Measurements from ENCODE around the gene CTSS.
"Not testable (repeated sequence)": the region's sequence is repeated elsewhere in the genome, so short reads cannot be mapped to it uniquely, and the experiment has no call there.

The CTSS gene

GRCh38 chr1:150730130-150730721 lies 35.4 kb downstream of the CTSS start:
- Mint-ChIP-seq H3K9me3 (peaks cover 5% of the 10 kb centered on the region), H3K4me3 (no peak overlapping the region), H3K36me3 (ENCODE audit: low read depth) (peaks cover 5% of the 10 kb centered on the region), H3K27me3 (ENCODE audit: low read depth, poor library complexity) (peaks cover 6% of the 10 kb centered on the region), H3K4me1 (peaks cover 5% of the 10 kb centered on the region), H3K27ac (no peak overlapping the region)
- TF ChIP-seq CTCF (IDR thresholded peaks at IDR 0.05), result no peak
- no peak for DNase-seq

- Mint-ChIP-seq H3K27ac (no peak overlapping the region), H3K27me3 (ENCODE audit: low read depth, poor library complexity) (no peaks in the 10 kb centered on the region), H3K4me1 (no peaks in the 10 kb centered on the region), H3K9me3 (peaks cover 32% of the 10 kb centered on the region), H3K36me3 (ENCODE audit: low read depth) (peaks cover 6% of the 10 kb centered on the region), H3K4me3 (no peak overlapping the region)
- no peak for DNase-seq
- TF ChIP-seq CTCF (IDR thresholded peaks at IDR 0.05), result no peak
Measured at GRCh38 chr1:150724336-150724735, 41.2 kb downstream of the CTSS start.

- H3K4me1 Mint-ChIP-seq, result no peaks in the 10 kb centered on the region
- H3K27me3 Mint-ChIP-seq (ENCODE audit: low read depth, poor library complexity), result peaks cover 3% of the 10 kb centered on the region
- H3K27ac Mint-ChIP-seq, result no peak within 1 kb of the TSS
- H3K36me3 Mint-ChIP-seq (ENCODE audit: low read depth), result peaks cover 6% of the 10 kb centered on the region
- no peak for TF ChIP-seq CTCF (IDR thresholded peaks at IDR 0.05)
- peaks cover 32% of the 10 kb centered on the region for H3K9me3 Mint-ChIP-seq
- H3K4me3 Mint-ChIP-seq, result no peak within 1 kb of the TSS
- DNase-seq, result no peak
Measured at GRCh38 chr1:150720703-150721102, 44.9 kb downstream of the CTSS start, which contains the start of gene HORMAD1. TSS of gene HORMAD1 (minus strand) at chr1:150720895. CDS start at chr1:150719505, 1,390 bp downstream.

GRCh38 chr1:150720098-150720497 lies 45.5 kb downstream of the CTSS start:
- H3K9me3 Mint-ChIP-seq, result peaks cover 32% of the 10 kb centered on the region
- DNase-seq, result no peak
- no peaks in the 10 kb centered on the region for H3K4me1 Mint-ChIP-seq
- H3K27me3 Mint-ChIP-seq (ENCODE audit: low read depth, poor library complexity), result peaks cover 3% of the 10 kb centered on the region
- peaks cover 6% of the 10 kb centered on the region for H3K36me3 Mint-ChIP-seq (ENCODE audit: low read depth)
- no peak overlapping the region for H3K4me3 Mint-ChIP-seq
- TF ChIP-seq CTCF (IDR thresholded peaks at IDR 0.05), result no peak
- H3K27ac Mint-ChIP-seq, result no peak overlapping the region

GRCh38 chr1:150718225-150718891 lies 47.2 kb downstream of the CTSS start:
- no peak for DNase-seq
- peaks cover under 1% of the 10 kb centered on the region for H3K4me1 Mint-ChIP-seq
- no peak overlapping the region for H3K4me3 Mint-ChIP-seq
- H3K36me3 Mint-ChIP-seq (ENCODE audit: low read depth), result peaks cover 3% of the 10 kb centered on the region
- TF ChIP-seq CTCF (IDR thresholded peaks at IDR 0.05), result no peak
- H3K27ac Mint-ChIP-seq, result no peak overlapping the region
- peaks cover 3% of the 10 kb centered on the region for H3K27me3 Mint-ChIP-seq (ENCODE audit: low read depth, poor library complexity)
- peaks cover 21% of the 10 kb centered on the region for H3K9me3 Mint-ChIP-seq

- H3K27me3 Mint-ChIP-seq (ENCODE audit: low read depth, poor library complexity); H3K9me3 Mint-ChIP-seq; H3K27ac Mint-ChIP-seq; H3K4me3 Mint-ChIP-seq; DNase-seq; H3K36me3 Mint-ChIP-seq (ENCODE audit: low read depth): not testable (repeated sequence)
- H3K4me1 Mint-ChIP-seq, result peaks cover 13% of the 10 kb centered on the region
Measured at GRCh38 chr1:150709031-150709430, 56.5 kb downstream of the CTSS start.
